ENCODE data around the gene OXLD1.
"Not testable (repeated sequence)": the region's sequence is repeated elsewhere in the genome, so short reads cannot be mapped to it uniquely, and the experiment has no call there.

OXLD1 gene

GRCh38 chr17:81680150-81680549, 13.7 kb upstream of the OXLD1 start:
- H3K4me3 Mint-ChIP-seq, result no peak overlapping the region
- peaks cover 22% of the 10 kb centered on the region for H3K4me1 Mint-ChIP-seq (ENCODE audit: low read depth)

GRCh38 chr17:81676906-81677305, 10.5 kb upstream of the OXLD1 start:
- Mint-ChIP-seq H3K4me3 (no peak overlapping the region), H3K4me1 (ENCODE audit: low read depth) (peaks cover 3% of the 10 kb centered on the region), H3K27me3 (ENCODE audit: low read depth) (no peaks in the 10 kb centered on the region), H3K36me3 (ENCODE audit: low read depth) (peaks cover 2% of the 10 kb centered on the region), H3K9me3 (no peaks in the 10 kb centered on the region), H3K27ac (no peak overlapping the region)

More at GRCh38 chr17:81680150-81680549, 13.7 kb upstream of the OXLD1 start:
- no peak overlapping the region for H3K27ac Mint-ChIP-seq
- H3K9me3 Mint-ChIP-seq, result no peaks in the 10 kb centered on the region
- H3K36me3 Mint-ChIP-seq (ENCODE audit: low read depth), result peaks cover 6% of the 10 kb centered on the region
- no peaks in the 10 kb centered on the region for H3K27me3 Mint-ChIP-seq (ENCODE audit: low read depth)

- not testable (repeated sequence) for H3K9me3 Mint-ChIP-seq; H3K36me3 Mint-ChIP-seq (ENCODE audit: low read depth); H3K27ac Mint-ChIP-seq; H3K27me3 Mint-ChIP-seq (ENCODE audit: low read depth); H3K4me1 Mint-ChIP-seq (ENCODE audit: low read depth); H3K4me3 Mint-ChIP-seq
Measured at GRCh38 chr17:81675515-81676221, 9.3 kb upstream of the OXLD1 start.

GRCh38 chr17:81673561-81674258, 7.3 kb upstream of the OXLD1 start:
- no peak overlapping the region for H3K27ac Mint-ChIP-seq
- H3K36me3 Mint-ChIP-seq (ENCODE audit: low read depth), result peaks cover 11% of the 10 kb centered on the region
- H3K9me3 Mint-ChIP-seq, result no peaks in the 10 kb centered on the region
- H3K27me3 Mint-ChIP-seq (ENCODE audit: low read depth), result no peaks in the 10 kb centered on the region
- H3K4me3 Mint-ChIP-seq, result no peak overlapping the region
- peaks cover 6% of the 10 kb centered on the region for H3K4me1 Mint-ChIP-seq (ENCODE audit: low read depth)

- H3K36me3 Mint-ChIP-seq (ENCODE audit: low read depth), result peaks cover 15% of the 10 kb centered on the region
- no peaks in the 10 kb centered on the region for H3K9me3 Mint-ChIP-seq
- peaks cover 10% of the 10 kb centered on the region for H3K4me1 Mint-ChIP-seq (ENCODE audit: low read depth)
- no peak overlapping the region for H3K4me3 Mint-ChIP-seq
- H3K27me3 Mint-ChIP-seq (ENCODE audit: low read depth), result no peaks in the 10 kb centered on the region
- no peak overlapping the region for H3K27ac Mint-ChIP-seq
Measured at GRCh38 chr17:81672954-81673353, 6.5 kb upstream of the OXLD1 start.

- no peaks in the 10 kb centered on the region for H3K9me3 Mint-ChIP-seq
- peaks cover 18% of the 10 kb centered on the region for H3K36me3 Mint-ChIP-seq (ENCODE audit: low read depth)
- peaks cover 14% of the 10 kb centered on the region for H3K4me1 Mint-ChIP-seq (ENCODE audit: low read depth)
- H3K27me3 Mint-ChIP-seq (ENCODE audit: low read depth), result no peaks in the 10 kb centered on the region
- H3K27ac Mint-ChIP-seq, result no peak overlapping the region
- H3K4me3 Mint-ChIP-seq, result no peak overlapping the region
Measured at GRCh38 chr17:81672504-81672903, 6.1 kb upstream of the OXLD1 start.

GRCh38 chr17:81667754-81668153, 1.3 kb upstream of the OXLD1 start:
- Mint-ChIP-seq H3K27ac (peak overlapping the region; percentile 19), H3K4me1 (ENCODE audit: low read depth) (peaks cover 26% of the 10 kb centered on the region), H3K9me3 (no peaks in the 10 kb centered on the region), H3K36me3 (ENCODE audit: low read depth) (peaks cover 32% of the 10 kb centered on the region), H3K27me3 (ENCODE audit: low read depth) (no peaks in the 10 kb centered on the region), H3K4me3 (peak overlapping the region; percentile 90)

- no peaks in the 10 kb centered on the region for H3K9me3 Mint-ChIP-seq
- peaks cover 26% of the 10 kb centered on the region for H3K36me3 Mint-ChIP-seq (ENCODE audit: low read depth)
- peaks cover 25% of the 10 kb centered on the region for H3K4me1 Mint-ChIP-seq (ENCODE audit: low read depth)
Measured at GRCh38 chr17:81666092-81666341, 388 bp downstream of the OXLD1 start.

GRCh38 chr17:81665205-81666091, 957 bp downstream of the OXLD1 start:
- H3K27ac Mint-ChIP-seq, result peak overlapping the region; percentile 94
- no peaks in the 10 kb centered on the region for H3K27me3 Mint-ChIP-seq (ENCODE audit: low read depth)
- no peaks in the 10 kb centered on the region for H3K9me3 Mint-ChIP-seq
- peaks cover 25% of the 10 kb centered on the region for H3K4me1 Mint-ChIP-seq (ENCODE audit: low read depth)
- H3K4me3 Mint-ChIP-seq, result peak overlapping the region; percentile 98
- peaks cover 26% of the 10 kb centered on the region for H3K36me3 Mint-ChIP-seq (ENCODE audit: low read depth)

More at GRCh38 chr17:81666092-81666341, 388 bp downstream of the OXLD1 start:
- Mint-ChIP-seq H3K4me3 (peak overlapping the region; percentile 98), H3K27ac (peak overlapping the region; percentile 94), H3K27me3 (ENCODE audit: low read depth) (no peaks in the 10 kb centered on the region)

GRCh38 chr17:81664051-81664470, 2.3 kb downstream of the OXLD1 start:
- peaks cover 25% of the 10 kb centered on the region for H3K4me1 Mint-ChIP-seq (ENCODE audit: low read depth)
- H3K27ac Mint-ChIP-seq, result peak overlapping the region; percentile 41
- H3K4me3 Mint-ChIP-seq, result no peak overlapping the region
- H3K27me3 Mint-ChIP-seq (ENCODE audit: low read depth), result no peaks in the 10 kb centered on the region
- H3K36me3 Mint-ChIP-seq (ENCODE audit: low read depth), result peaks cover 21% of the 10 kb centered on the region
- H3K9me3 Mint-ChIP-seq, result no peaks in the 10 kb centered on the region

GRCh38 chr17:81662002-81662401, 4.4 kb downstream of the OXLD1 start:
- H3K9me3 Mint-ChIP-seq, result no peaks in the 10 kb centered on the region
- peaks cover 17% of the 10 kb centered on the region for H3K4me1 Mint-ChIP-seq (ENCODE audit: low read depth)
- no peaks in the 10 kb centered on the region for H3K27me3 Mint-ChIP-seq (ENCODE audit: low read depth)
- H3K27ac Mint-ChIP-seq, result no peak overlapping the region
- H3K4me3 Mint-ChIP-seq, result no peak overlapping the region
- peaks cover 14% of the 10 kb centered on the region for H3K36me3 Mint-ChIP-seq (ENCODE audit: low read depth)

- no peaks in the 10 kb centered on the region for H3K9me3 Mint-ChIP-seq
- no peak overlapping the region for H3K4me3 Mint-ChIP-seq
- peaks cover 14% of the 10 kb centered on the region for H3K4me1 Mint-ChIP-seq (ENCODE audit: low read depth)
- peaks cover 7% of the 10 kb centered on the region for H3K36me3 Mint-ChIP-seq (ENCODE audit: low read depth)
- no peak overlapping the region for H3K27ac Mint-ChIP-seq
- no peaks in the 10 kb centered on the region for H3K27me3 Mint-ChIP-seq (ENCODE audit: low read depth)
Measured at GRCh38 chr17:81660441-81660840, 6.0 kb downstream of the OXLD1 start.

GRCh38 chr17:81659038-81659437, 7.4 kb downstream of the OXLD1 start:
- Mint-ChIP-seq H3K4me1 (ENCODE audit: low read depth) (peaks cover 13% of the 10 kb centered on the region), H3K9me3 (no peaks in the 10 kb centered on the region), H3K4me3 (no peak overlapping the region), H3K27ac (no peak overlapping the region), H3K27me3 (ENCODE audit: low read depth) (no peaks in the 10 kb centered on the region), H3K36me3 (ENCODE audit: low read depth) (peaks cover under 1% of the 10 kb centered on the region)

- Mint-ChIP-seq H3K27ac (peak overlapping the region; percentile 20), H3K4me3 (no peak overlapping the region), H3K36me3 (ENCODE audit: low read depth) (peaks cover under 1% of the 10 kb centered on the region), H3K4me1 (ENCODE audit: low read depth) (peaks cover 12% of the 10 kb centered on the region), H3K9me3 (no peaks in the 10 kb centered on the region), H3K27me3 (ENCODE audit: low read depth) (peaks cover 2% of the 10 kb centered on the region)
Measured at GRCh38 chr17:81656835-81657234, 9.6 kb downstream of the OXLD1 start.

Data from T-helper 1 cell treated with Interleukin-12 subunit alpha and Interleukin-12 subunit beta and Interleukin-4 antibody, amounts not matched to agents 30 μg/mL and 1 μg/mL, for 36 hours (primary cell).